ENCODE measurements around the gene VPS54. TPM values are rescaled to one million over a fixed set of nuclear protein-coding genes. Genes with fewer than 3 reads are reported as not detected.

The VPS54 gene
- total RNA-seq, 1 donor from 2014 or later: 15.6 TPM

- Mint-ChIP-seq H3K4me1 (peaks cover 7% of the 10 kb centered on the region), H3K27me3 (no peaks in the 10 kb centered on the region), H3K36me3 (ENCODE audit: low read depth) (peaks cover 55% of the 10 kb centered on the region), H3K9me3 (no peaks in the 10 kb centered on the region), H3K4me3 (no peak overlapping the region), H3K27ac (no peak overlapping the region)
- no peak for DNase-seq
- intact Hi-C loops (cut with micrococcal nuclease): no loop called here
Measured at GRCh38 chr2:63891488-63892030, 127.7 kb downstream of the VPS54 start.

- no peaks in the 10 kb centered on the region for H3K27me3 Mint-ChIP-seq
- intact Hi-C loops (cut with micrococcal nuclease): no loop called here
- no peak overlapping the region for H3K27ac Mint-ChIP-seq
- peaks cover 7% of the 10 kb centered on the region for H3K4me1 Mint-ChIP-seq
- H3K4me3 Mint-ChIP-seq: no peak overlapping the region
- DNase-seq: no peak
- no peaks in the 10 kb centered on the region for H3K9me3 Mint-ChIP-seq
- peaks cover 51% of the 10 kb centered on the region for H3K36me3 Mint-ChIP-seq (ENCODE audit: low read depth)
Measured at GRCh38 chr2:63890678-63891077, 128.6 kb downstream of the VPS54 start.

- peaks cover 54% of the 10 kb centered on the region for H3K36me3 Mint-ChIP-seq (ENCODE audit: low read depth)
- DNase-seq: peak; percentile 82
Measured at GRCh38 chr2:63888490-63889402, 130.5 kb downstream of the VPS54 start.

GRCh38 chr2:63888053-63888452 lies 131.2 kb downstream of the VPS54 start:
- H3K9me3 Mint-ChIP-seq: no peaks in the 10 kb centered on the region
- H3K27me3 Mint-ChIP-seq: no peaks in the 10 kb centered on the region
- no peak for DNase-seq
- peaks cover 57% of the 10 kb centered on the region for H3K36me3 Mint-ChIP-seq (ENCODE audit: low read depth)
- peaks cover 7% of the 10 kb centered on the region for H3K4me1 Mint-ChIP-seq
- peak overlapping the region; percentile 36 for H3K27ac Mint-ChIP-seq
- intact Hi-C loops (cut with micrococcal nuclease): loop anchor here (1.0 to 10.0 kb wide), 3 partner anchors 47 to 196 kb away; partner anchors contain the start of genes UGP2 and VPS54
- no peak overlapping the region for H3K4me3 Mint-ChIP-seq

More at GRCh38 chr2:63888490-63889402, 130.5 kb downstream of the VPS54 start:
- H3K9me3 Mint-ChIP-seq: no peaks in the 10 kb centered on the region
- peak overlapping the region; percentile 31 for H3K27ac Mint-ChIP-seq
- no peaks in the 10 kb centered on the region for H3K27me3 Mint-ChIP-seq
- intact Hi-C loops (cut with micrococcal nuclease): loop anchor here (1.0 to 10.0 kb wide), 3 partner anchors 48 to 196 kb away; partner anchors contain the start of genes UGP2 and VPS54
- peaks cover 7% of the 10 kb centered on the region for H3K4me1 Mint-ChIP-seq
- no peak overlapping the region for H3K4me3 Mint-ChIP-seq

- H3K4me1 Mint-ChIP-seq: peaks cover 18% of the 10 kb centered on the region
- H3K9me3 Mint-ChIP-seq: no peaks in the 10 kb centered on the region
- no peaks in the 10 kb centered on the region for H3K27me3 Mint-ChIP-seq
- no peak for DNase-seq
- H3K27ac Mint-ChIP-seq: peak overlapping the region; percentile 23
- H3K36me3 Mint-ChIP-seq (ENCODE audit: low read depth): peaks cover 62% of the 10 kb centered on the region
- intact Hi-C loops (cut with micrococcal nuclease): loop anchor here (10.0 kb wide), 1 partner anchor 128 kb away; the partner anchor contains the start of gene VPS54
- no peak overlapping the region for H3K4me3 Mint-ChIP-seq
Measured at GRCh38 chr2:63886445-63886844, 132.8 kb downstream of the VPS54 start.

- intact Hi-C loops (cut with micrococcal nuclease): loop anchor here (10.0 kb wide), 1 partner anchor 132 kb away; the partner anchor contains the start of gene VPS54
- Mint-ChIP-seq H3K36me3 (ENCODE audit: low read depth) (peaks cover 47% of the 10 kb centered on the region), H3K27ac (peak overlapping the region; percentile 57), H3K4me1 (peaks cover 23% of the 10 kb centered on the region), H3K27me3 (no peaks in the 10 kb centered on the region), H3K9me3 (no peaks in the 10 kb centered on the region), H3K4me3 (no peak overlapping the region)
- no peak for DNase-seq
Measured at GRCh38 chr2:63882395-63883105, 136.7 kb downstream of the VPS54 start.

GRCh38 chr2:63881205-63881604 lies 138.0 kb downstream of the VPS54 start:
- Mint-ChIP-seq H3K4me3 (no peak overlapping the region), H3K4me1 (peaks cover 23% of the 10 kb centered on the region), H3K36me3 (ENCODE audit: low read depth) (peaks cover 48% of the 10 kb centered on the region), H3K27ac (no peak overlapping the region), H3K27me3 (no peaks in the 10 kb centered on the region), H3K9me3 (no peaks in the 10 kb centered on the region)
- DNase-seq: no peak
- intact Hi-C loops (cut with micrococcal nuclease): loop anchor here (10.0 kb wide), 1 partner anchor 134 kb away; the partner anchor contains the start of gene VPS54

- no peaks in the 10 kb centered on the region for H3K9me3 Mint-ChIP-seq
- H3K4me1 Mint-ChIP-seq: peaks cover 25% of the 10 kb centered on the region
- H3K36me3 Mint-ChIP-seq (ENCODE audit: low read depth): peaks cover 50% of the 10 kb centered on the region
- DNase-seq: no peak
- no peak overlapping the region for H3K27ac Mint-ChIP-seq
- H3K27me3 Mint-ChIP-seq: no peaks in the 10 kb centered on the region
- intact Hi-C loops (cut with micrococcal nuclease): loop anchor here (10.0 kb wide), 1 partner anchor 134 kb away; the partner anchor contains the start of gene VPS54
- H3K4me3 Mint-ChIP-seq: no peak overlapping the region
Measured at GRCh38 chr2:63880625-63881024, 138.6 kb downstream of the VPS54 start.

- H3K4me1 Mint-ChIP-seq: peaks cover 26% of the 10 kb centered on the region
- intact Hi-C loops (cut with micrococcal nuclease): loop anchor here (10.0 kb wide), 1 partner anchor 135 kb away; the partner anchor contains the start of gene VPS54
- no peaks in the 10 kb centered on the region for H3K9me3 Mint-ChIP-seq
- no peak overlapping the region for H3K27ac Mint-ChIP-seq
- no peaks in the 10 kb centered on the region for H3K27me3 Mint-ChIP-seq
- DNase-seq: no peak
- no peak overlapping the region for H3K4me3 Mint-ChIP-seq
- peaks cover 53% of the 10 kb centered on the region for H3K36me3 Mint-ChIP-seq (ENCODE audit: low read depth)
Measured at GRCh38 chr2:63879876-63880433, 139.3 kb downstream of the VPS54 start.

GRCh38 chr2:63878486-63878885 lies 140.7 kb downstream of the VPS54 start:
- intact Hi-C loops (cut with micrococcal nuclease): no loop called here
- H3K27me3 Mint-ChIP-seq: no peaks in the 10 kb centered on the region
- H3K9me3 Mint-ChIP-seq: peaks cover 10% of the 10 kb centered on the region
- H3K27ac Mint-ChIP-seq: no peak overlapping the region
- H3K4me3 Mint-ChIP-seq: no peak overlapping the region
- H3K4me1 Mint-ChIP-seq: peaks cover 32% of the 10 kb centered on the region
- H3K36me3 Mint-ChIP-seq (ENCODE audit: low read depth): peaks cover 55% of the 10 kb centered on the region
- DNase-seq: no peak

GRCh38 chr2:63876311-63876710 lies 142.9 kb downstream of the VPS54 start:
- Mint-ChIP-seq H3K9me3 (peaks cover 13% of the 10 kb centered on the region), H3K27ac (no peak overlapping the region), H3K4me3 (no peak overlapping the region), H3K4me1 (peaks cover 19% of the 10 kb centered on the region), H3K36me3 (ENCODE audit: low read depth) (peaks cover 61% of the 10 kb centered on the region), H3K27me3 (no peaks in the 10 kb centered on the region)
- intact Hi-C loops (cut with micrococcal nuclease): no loop called here
- no peak for DNase-seq

- Mint-ChIP-seq H3K36me3 (ENCODE audit: low read depth) (peaks cover 59% of the 10 kb centered on the region), H3K4me3 (no peak overlapping the region), H3K9me3 (peaks cover 13% of the 10 kb centered on the region)
Measured at GRCh38 chr2:63875559-63876245, 143.5 kb downstream of the VPS54 start.

GRCh38 chr2:63875131-63875527 lies 144.1 kb downstream of the VPS54 start:
- H3K27ac Mint-ChIP-seq: no peak overlapping the region
- intact Hi-C loops (cut with micrococcal nuclease): no loop called here

More at GRCh38 chr2:63875559-63876245, 143.5 kb downstream of the VPS54 start:
- DNase-seq: no peak
- Mint-ChIP-seq H3K27ac (no peak overlapping the region), H3K4me1 (peaks cover 13% of the 10 kb centered on the region), H3K27me3 (no peaks in the 10 kb centered on the region)
- intact Hi-C loops (cut with micrococcal nuclease): no loop called here

More at GRCh38 chr2:63875131-63875527, 144.1 kb downstream of the VPS54 start:
- Mint-ChIP-seq H3K4me1 (peaks cover 10% of the 10 kb centered on the region), H3K9me3 (peaks cover 13% of the 10 kb centered on the region), H3K4me3 (no peak overlapping the region), H3K27me3 (no peaks in the 10 kb centered on the region), H3K36me3 (ENCODE audit: low read depth) (peaks cover 56% of the 10 kb centered on the region)
- DNase-seq: no peak
